WERI-Rb-1 (cell line): ENCODE data around the gene NBEA.
A peak's percentile ranks its signal among the peaks of the same experiment; 100 is the strongest.

Experiments used
- DNase-seq: peaks from one replicate; pipeline ENCODE4 v3.0.0-alpha.2; 2020
- H3K27ac ChIP-seq: fragments of 250-450 bp; sonication (Bioruptor Pico); 2 replicates; pipeline ENCODE4 v1.5.1; 2020; ENCODE audit warnings: mild to moderate bottlenecking, moderate library complexity
- H3K27me3 ChIP-seq: fragments of 250-450 bp; sonication (Bioruptor Pico); 2 replicates; pipeline ENCODE4 v1.5.1; 2021; ENCODE audit warnings: mild to moderate bottlenecking, low read depth, moderate library complexity; ENCODE audit not compliant: insufficient read depth, severe bottlenecking
- H3K36me3 ChIP-seq: fragments of 250-450 bp; sonication (Bioruptor Pico); 2 replicates; pipeline ENCODE4 v1.5.1; 2020; ENCODE audit warnings: mild to moderate bottlenecking, moderate library complexity
- H3K4me3 ChIP-seq: 2 replicates; pipeline ENCODE4 v1.5.1; 2011; ENCODE audit warnings: low read depth, mild to moderate bottlenecking, control low read depth, low read length
- H3K9me3 ChIP-seq: fragments of 250-450 bp; sonication (Bioruptor Pico); 2 replicates; pipeline ENCODE4 v1.5.1; 2021; ENCODE audit warnings: mild to moderate bottlenecking, moderate library complexity; ENCODE audit not compliant: severe bottlenecking
- CTCF ChIP-seq: IDR thresholded peaks from 2 replicates; pipeline ENCODE4 v1.5.1; 2011; ENCODE audit warnings: low read depth, mild to moderate bottlenecking, control low read depth, inconsistent platforms, low read length

NBEA gene

DNA sequence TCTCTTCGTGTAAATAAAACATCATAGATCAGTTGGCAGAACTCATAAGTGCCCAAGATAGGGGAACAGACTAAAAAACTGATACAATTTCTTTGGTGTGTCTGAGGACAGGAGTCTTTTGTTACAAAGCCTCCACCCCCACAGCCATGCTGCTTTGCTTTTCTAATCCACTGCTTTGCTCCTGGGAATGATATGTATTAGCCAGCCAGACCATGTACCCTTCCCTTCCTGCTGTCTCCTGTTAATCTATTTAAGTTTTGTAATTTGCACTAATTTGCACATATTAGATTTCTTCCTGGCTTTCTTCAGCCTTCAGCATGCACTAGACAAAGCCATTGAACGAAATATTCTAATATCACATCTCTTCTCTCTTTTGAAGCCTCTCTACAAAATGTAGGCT, 403.9 kb downstream of the NBEA start:
- peak; percentile 40 for DNase-seq
- TF ChIP-seq CTCF: no peak
- Histone ChIP-seq H3K9me3 (no peaks in the 10 kb centered on the region), H3K36me3 (no peaks in the 10 kb centered on the region), H3K4me3 (no peak overlapping the region), H3K27ac (peak overlapping the region; percentile 60), H3K27me3 (no peaks in the 10 kb centered on the region)

GRCh38 chr13:35346494-35346893, 404.4 kb downstream of the NBEA start:
- DNase-seq: no peak

DNA sequence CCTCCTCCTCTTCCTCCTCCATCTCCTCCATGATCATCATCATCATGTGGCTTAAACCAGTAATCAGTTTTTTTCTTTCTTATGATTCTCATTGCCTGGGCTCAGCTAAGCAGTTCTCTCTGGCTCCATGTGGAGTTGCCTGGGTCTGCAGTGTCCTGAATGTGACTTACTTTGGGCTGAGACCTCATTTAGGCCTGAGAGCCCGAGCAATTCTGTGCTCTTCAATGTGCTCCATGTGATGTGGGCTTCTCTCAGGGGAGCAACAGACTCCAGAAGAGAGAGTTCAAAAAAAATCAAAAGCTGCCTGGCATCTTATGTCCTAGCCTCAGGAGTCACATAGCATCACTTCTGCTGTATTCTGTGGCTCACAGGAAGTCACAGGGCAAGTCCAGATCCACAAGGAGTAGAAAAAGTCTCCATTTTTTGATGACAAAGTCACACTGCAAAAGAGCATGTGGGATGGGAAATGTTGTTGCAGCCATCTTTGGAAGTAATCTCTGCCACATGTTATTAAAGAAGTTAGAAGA, 405.7 kb downstream of the NBEA start:
- no peak for TF ChIP-seq CTCF
- Histone ChIP-seq H3K27me3 (no peaks in the 10 kb centered on the region), H3K27ac (no peak overlapping the region)

More at GRCh38 chr13:35346494-35346893, 404.4 kb downstream of the NBEA start:
- Histone ChIP-seq H3K27me3 (no peaks in the 10 kb centered on the region), H3K9me3 (no peaks in the 10 kb centered on the region), H3K36me3 (no peaks in the 10 kb centered on the region), H3K4me3 (no peak overlapping the region), H3K27ac (peak overlapping the region; percentile 60)
- no peak for TF ChIP-seq CTCF

GRCh38 chr13:35349052-35349451, 407.0 kb downstream of the NBEA start:
- Histone ChIP-seq H3K4me3 (no peak overlapping the region), H3K27ac (no peak overlapping the region), H3K27me3 (no peaks in the 10 kb centered on the region), H3K9me3 (no peaks in the 10 kb centered on the region), H3K36me3 (no peaks in the 10 kb centered on the region)
- TF ChIP-seq CTCF: no peak
- DNase-seq: no peak

More for the DNA sequence above, 405.7 kb downstream of the NBEA start:
- no peak for DNase-seq
- no peaks in the 10 kb centered on the region for H3K36me3 ChIP-seq
- H3K4me3 ChIP-seq: no peak overlapping the region
- no peaks in the 10 kb centered on the region for H3K9me3 ChIP-seq

DNA sequence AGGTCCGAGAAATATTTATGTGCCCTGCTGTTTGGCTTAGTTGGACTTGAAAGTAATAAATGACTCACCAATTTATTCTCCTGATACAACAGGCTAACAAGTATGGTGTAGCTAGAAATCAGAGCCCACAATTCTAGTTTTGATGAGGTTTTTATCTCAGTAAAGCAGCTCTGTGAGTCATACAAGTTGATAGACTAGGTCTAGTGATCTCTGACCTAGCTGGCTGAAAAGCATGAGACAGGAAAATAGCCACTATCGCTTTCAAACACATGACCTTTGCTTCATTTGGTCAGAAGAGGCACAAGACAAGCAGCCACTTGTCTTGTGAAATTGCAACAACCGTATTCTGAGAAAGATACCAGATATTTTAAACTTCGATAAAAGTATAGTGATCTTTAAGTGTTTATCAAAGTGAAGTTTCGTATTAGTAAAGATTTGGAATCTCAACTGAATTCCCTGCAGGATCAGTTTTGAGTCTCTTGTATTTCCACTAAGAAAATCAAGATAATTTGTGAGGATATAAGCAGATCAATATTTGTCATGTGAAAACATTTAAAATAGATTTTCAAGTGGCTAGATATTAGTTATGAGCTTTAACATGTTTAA, 407.7 kb downstream of the NBEA start:
- DNase-seq: no peak
- no peaks in the 10 kb centered on the region for H3K27me3 ChIP-seq
- no peak overlapping the region for H3K27ac ChIP-seq
- H3K4me3 ChIP-seq: no peak overlapping the region
- H3K9me3 ChIP-seq: no peaks in the 10 kb centered on the region
- H3K36me3 ChIP-seq: no peaks in the 10 kb centered on the region
- no peak for TF ChIP-seq CTCF

DNA sequence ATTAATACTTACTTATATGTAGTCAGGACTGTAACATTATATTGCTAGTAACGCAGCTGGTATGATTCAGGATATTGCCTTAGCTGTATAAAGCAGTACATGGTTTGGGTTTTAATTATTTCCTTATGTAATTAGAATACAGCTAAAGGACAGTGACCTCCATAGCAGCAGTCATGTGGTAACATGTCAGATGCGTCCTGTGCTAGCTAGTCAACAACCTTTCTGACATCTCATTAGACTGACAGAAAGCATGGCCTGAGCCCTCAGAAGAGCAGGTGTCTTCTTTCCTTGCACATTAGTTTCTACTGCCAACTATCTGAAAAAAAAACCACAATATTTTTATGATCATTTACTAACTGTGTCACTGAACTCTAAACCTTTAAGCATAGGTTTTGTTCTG, 412.2 kb downstream of the NBEA start:
- Histone ChIP-seq H3K27me3 (no peaks in the 10 kb centered on the region), H3K27ac (no peak overlapping the region), H3K4me3 (no peak overlapping the region), H3K36me3 (no peaks in the 10 kb centered on the region), H3K9me3 (no peaks in the 10 kb centered on the region)
- TF ChIP-seq CTCF: no peak
- no peak for DNase-seq
